ENCODE measurements around the gene IVL.

Gene IVL, protein sequence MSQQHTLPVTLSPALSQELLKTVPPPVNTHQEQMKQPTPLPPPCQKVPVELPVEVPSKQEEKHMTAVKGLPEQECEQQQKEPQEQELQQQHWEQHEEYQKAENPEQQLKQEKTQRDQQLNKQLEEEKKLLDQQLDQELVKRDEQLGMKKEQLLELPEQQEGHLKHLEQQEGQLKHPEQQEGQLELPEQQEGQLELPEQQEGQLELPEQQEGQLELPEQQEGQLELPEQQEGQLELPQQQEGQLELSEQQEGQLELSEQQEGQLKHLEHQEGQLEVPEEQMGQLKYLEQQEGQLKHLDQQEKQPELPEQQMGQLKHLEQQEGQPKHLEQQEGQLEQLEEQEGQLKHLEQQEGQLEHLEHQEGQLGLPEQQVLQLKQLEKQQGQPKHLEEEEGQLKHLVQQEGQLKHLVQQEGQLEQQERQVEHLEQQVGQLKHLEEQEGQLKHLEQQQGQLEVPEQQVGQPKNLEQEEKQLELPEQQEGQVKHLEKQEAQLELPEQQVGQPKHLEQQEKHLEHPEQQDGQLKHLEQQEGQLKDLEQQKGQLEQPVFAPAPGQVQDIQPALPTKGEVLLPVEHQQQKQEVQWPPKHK

DNA sequence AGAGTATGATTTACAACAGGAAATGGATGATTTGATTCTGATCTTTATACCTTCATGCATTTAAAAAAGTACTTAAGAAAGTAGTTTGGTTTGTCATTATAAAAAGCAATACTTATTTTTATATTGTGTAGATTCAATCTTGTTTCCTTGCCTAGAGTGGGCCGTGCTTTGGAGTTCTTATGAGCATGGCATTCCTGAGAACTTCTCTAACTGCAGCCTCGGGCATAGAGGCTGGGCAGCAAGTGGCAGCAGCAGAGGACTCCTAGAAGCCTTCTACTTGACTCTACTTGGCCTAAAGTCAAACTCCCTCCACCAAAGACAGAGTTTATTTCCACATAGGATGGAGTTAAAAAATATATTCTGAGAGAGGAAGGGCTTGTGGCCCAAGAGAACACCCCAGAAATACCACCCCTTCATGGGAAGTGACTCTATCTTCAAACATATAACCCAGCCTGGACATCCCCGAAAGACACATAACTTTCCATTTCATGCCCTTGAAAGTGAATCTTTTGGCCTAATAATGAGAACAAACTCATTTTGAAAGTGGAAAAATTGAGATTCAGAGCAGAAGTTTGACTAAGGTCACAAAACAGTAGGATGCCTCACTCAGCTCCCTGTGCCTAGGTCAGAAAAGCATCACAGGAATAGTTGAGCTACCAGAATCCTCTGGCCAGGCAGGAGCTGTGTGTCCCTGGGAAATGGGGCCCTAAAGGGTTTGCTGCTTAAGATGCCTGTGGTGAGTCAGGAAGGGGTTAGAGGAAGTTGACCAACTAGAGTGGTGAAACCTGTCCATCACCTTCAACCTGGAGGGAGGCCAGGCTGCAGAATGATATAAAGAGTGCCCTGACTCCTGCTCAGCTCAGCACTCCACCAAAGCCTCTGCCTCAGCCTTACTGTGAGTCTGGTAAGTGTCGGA, at the start of gene IVL:
IVL (plus strand) TSS at position 861 of the 916 bp plus-strand sequence. CDS start 1,252 bp downstream, outside the sequence.
- no peak for DNase-seq

DNA sequence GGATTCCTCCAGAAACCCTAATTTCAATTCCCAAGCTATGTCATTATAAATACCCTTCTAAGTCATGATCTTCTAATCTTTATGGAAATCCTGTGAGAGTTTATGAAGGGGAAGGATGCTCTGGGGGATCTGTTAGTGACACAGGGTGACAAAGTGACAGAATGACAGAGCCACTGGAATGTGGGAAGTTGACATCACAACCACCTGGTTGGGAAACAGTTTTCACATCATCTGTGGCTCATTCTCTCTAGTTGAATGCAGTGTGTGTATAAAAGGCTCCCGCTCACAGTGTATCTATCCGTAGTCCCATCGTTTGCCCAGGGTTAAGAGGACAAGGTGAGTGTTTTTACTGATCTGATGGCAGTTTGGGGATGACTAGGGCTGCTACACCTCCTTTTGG, 48.6 kb upstream of the IVL start, which contains the start of gene LCE7A:
LCE7A (plus strand) TSS at position 301 of the 400 bp plus-strand sequence. CDS start 702 bp downstream, outside the sequence.
- no peak for DNase-seq

DNA sequence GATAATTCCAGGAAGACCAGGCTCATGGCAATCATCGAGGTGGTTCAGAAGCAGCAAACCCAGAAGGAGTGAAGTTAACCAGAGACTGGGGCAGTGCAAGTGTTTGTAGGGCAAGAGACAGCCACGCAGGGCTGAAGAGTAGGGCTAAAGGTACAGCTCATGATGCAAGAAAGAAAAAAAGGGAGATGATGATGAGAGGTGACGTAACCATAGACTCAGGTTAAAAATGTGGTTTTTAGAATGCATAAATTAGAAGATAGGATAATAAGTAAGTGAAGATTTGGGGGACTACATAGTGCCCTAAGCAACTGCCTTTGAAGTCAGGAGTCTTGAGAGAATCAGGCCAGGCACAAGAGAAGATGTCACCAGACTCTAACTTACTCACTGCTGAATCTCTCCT, 48.2 kb upstream of the IVL start:
- DNase-seq: no peak

DNA sequence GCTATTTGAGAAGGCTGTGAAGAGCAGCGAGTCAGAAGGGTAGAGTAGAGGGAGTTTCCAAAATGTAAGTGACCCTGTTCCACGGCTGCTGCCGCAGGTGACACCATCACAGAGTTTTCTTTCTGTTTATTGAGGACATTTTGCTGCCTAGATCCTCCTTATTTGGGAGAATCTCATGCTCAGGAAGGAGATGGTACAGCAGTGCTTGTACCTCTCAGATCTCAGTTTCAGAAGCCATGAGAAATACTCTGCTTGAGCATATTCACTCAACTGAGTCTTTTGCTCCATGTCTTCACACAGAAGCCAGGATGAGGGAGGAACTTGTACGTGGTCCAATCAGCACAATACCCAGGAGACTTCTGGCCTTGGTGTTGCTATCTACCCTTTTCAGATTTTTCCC, 47.0 kb upstream of the IVL start:
- no peak for DNase-seq

DNA sequence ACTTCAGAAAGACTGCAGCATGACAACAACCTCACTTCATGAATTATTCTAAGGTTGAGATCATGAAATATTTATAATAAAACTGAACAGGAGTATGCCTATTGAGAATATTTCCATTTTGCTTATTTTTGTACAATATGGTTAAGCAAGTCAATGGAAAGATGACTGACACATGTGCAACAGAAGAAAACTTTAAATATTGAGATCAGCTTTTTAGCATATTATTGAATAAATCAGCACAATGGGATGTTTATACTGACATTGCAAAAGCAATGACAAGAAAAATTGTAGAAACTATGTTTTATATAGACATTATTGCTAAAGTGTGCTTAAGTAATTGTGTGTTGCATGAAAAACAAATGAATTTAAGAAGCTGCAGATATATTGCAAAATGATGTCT, 43.9 kb upstream of the IVL start:
- DNase-seq: no peak

DNA sequence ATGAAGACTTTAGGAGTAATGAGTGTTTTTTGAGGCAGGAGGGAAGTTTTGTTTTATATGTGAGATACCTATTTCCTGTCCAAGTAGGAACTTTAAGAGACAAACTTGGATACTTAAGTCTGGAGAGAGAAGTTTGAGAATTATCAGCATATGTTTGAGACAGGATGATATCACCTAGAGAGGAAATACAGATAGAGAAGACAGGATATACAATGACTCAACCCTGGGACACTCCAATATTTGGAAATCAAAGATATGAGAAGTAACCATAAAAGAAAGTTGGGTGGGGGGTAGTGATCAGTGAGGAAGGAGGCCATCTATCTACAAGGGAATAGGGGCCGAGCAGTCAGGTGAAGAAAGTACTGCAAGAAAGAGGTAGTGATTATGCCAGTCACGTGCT, 42.0 kb upstream of the IVL start:
- no peak for DNase-seq

DNA sequence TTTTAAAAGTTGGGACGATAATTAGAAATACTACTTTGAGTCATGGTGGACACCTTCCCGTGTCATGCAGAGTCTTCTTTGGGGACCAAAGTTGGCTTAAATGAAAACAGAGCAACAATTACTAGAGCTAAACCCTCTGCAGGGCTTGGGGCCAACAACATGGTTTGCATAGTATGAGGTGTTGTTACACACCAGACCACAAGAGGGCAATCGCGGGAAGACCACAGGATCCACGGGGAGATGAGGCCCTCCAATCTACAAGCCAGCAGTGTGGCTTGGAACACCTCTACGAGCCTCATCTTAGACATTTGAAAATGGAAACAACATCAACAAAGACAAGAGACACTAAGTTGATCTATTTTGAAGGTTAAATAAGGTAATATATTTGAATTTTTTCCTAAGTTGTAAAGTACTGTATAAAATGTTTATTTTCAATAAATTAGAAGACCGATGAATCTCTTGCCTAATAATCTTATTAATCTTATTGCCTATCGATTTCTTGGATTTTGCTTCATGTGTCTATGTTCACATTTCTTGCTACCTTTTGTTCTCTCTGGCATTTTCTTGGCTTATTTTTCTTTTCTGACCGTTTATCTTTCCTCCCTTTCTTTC, 38.4 kb upstream of the IVL start:
- DNase-seq: peak; percentile 78

DNA sequence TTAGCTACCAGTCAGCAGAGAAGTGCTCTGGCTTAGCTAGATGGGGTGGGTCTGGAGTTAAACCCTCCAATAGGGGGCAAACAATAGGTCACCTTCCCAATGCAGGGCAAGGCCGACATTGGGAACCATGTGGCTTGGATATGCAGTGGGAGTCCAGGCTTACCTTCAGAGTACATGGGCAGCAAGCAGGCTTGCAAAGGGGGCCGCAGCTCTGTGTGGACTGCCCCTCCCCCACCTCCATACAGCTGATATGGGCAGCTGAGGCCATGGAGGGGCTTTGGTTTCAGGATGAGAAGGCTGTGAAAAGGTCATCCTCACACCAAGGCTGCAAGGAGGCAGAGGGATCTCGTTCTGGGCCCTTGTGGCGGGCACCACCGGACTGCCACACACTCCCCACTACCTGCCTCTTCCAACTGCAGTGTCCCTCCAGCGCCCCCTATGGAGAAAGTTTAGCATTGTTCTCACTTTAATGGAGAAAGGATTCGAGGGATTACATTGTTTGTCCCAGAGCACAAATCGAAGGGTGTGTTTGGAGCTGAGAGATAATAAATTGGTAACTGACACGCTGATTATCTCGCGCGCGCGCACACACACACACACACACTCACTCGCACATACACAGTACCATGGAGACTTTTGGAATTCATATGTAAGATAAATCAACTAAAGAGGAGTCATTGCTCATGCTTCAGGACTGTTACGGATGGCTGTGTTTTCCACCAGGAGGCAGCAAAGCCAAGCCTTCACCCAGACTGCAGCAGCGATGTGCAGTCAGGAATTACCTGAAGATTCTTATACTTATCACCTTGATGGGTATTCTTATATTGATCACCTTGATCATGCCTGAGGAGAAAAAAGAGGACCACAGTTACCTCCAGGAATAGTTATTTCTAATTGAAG, 37.3 kb upstream of the IVL start:
- no peak for DNase-seq

DNA sequence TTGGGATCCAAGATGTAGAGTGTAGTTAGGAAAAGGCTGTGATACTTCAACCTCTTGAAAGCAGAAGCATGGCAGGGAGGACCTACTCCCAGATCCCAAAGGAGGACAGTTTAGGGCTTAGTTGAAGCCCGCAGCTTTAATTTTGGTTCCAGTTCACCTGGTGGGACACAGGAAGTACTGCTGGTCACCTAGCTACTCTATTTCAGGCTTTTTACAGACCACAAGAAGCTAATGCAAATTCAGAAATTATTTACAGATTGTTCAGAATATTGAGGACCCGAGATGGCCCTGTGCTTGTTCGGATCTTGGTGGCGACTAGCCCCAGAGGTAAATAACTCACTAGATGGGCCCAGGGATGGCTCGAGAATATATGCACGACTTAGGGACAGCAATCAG, 36.6 kb upstream of the IVL start:
- no peak for DNase-seq

DNA sequence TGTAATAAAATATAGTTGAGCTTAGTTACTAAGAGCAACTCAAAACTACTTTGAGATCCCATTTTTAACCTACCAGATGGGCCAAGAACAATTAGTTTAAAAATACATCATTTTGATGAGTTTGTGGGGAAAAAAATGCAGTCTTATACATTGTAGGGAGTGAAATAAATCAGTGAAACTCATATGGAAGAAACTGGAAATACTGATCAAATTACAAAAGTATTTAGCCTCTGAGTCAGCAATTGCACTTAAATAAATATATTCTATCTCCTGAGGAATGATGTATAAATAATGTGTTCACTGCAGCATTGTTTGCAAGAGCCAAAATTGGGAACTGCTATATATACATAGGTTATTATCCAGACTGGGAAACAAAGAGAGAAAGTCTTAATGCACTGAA, 34.9 kb upstream of the IVL start:
- no peak for DNase-seq

DNA sequence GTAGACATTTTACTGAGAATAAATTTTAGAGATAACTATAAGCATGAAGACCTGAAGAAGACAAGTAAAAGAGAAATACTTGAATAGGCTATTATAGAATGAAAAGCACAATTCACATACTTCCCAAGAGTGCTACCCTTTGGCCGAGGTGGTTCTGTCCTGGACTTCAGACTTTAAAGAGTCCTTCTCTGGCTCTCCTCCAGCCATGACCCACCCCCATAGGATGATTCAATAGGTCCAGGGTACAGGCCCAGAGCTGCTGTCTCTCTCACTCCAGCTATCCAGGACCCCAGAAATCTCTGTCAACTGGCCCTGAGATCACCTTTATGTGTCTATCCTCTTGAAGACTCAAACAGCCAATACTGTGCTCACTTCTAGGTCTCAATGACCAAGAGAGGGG, 31.5 kb upstream of the IVL start:
- no peak for DNase-seq

DNA sequence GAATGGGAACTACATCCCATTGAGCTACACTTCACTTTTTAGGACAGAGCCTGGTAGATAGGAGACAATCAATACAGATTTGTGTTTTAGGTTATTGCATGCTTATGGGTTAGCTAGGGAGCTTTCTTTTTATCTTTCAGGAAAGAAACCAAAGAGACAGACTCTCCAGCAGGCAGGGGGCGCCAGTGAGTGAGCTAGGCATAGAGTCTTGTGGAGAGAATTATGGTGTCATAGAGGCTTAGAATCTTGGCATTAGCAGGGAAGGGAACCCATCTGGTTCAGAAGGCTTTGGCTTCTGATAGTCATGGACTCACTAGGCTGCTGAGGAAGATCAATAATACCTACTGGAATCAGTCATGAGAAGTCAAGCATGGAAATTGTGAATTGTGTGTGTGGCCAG, 30.3 kb upstream of the IVL start, which contains the start of gene SMCP:
SMCP (plus strand) TSS at position 281 of the 400 bp plus-strand sequence. CDS start 6,101 bp downstream, outside the sequence.
- DNase-seq: no peak

DNA sequence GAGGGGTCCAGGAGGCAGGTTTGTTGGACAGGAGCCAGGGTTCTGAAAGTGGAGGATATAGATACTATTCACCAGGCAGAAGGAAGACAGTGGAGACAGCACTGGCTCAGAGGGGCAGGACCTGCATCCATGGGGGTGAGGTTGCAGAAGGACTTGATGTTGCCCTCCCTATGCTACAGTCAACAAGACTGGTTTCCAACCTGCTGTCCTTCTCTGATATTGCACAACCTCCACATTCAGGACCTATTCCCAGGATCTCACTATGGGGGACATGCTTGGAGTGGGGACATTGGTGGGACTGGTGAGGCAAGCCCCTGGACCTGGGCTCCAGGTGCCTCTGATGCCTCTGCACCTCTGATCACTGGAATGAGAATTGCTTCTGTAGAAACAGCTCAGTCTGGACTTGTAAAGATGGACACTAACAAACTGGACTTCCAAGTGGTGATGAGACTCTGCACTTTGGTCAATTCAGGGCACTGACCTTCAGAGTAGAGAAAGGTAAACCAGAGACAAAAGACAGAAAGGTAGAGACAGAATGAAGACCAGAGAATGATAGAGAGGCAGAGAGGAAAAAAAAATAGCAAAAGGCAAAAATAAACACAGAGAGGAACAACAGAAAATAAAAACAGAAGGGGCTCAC, 28.7 kb upstream of the IVL start:
- no peak for DNase-seq

DNA sequence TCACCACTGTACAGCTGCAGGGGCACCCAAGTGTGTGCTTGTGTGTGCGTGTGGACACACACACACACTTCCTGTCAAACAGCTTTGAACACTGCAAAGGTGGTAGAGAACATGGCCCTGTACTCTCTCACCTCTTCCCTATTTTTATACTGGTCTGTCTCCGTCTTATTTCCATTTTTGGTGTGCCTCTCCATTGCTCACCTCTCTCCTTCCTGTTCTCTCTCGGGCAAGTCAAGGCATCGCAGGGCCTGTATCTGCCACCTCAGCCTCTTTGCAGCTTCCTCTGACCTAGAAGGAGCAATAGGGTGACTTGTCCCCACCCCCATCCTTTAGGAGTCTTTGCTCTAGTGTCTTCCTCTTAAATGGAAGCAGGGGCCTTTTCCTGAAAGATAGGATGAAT, 28.0 kb upstream of the IVL start:
- no peak for DNase-seq

DNA sequence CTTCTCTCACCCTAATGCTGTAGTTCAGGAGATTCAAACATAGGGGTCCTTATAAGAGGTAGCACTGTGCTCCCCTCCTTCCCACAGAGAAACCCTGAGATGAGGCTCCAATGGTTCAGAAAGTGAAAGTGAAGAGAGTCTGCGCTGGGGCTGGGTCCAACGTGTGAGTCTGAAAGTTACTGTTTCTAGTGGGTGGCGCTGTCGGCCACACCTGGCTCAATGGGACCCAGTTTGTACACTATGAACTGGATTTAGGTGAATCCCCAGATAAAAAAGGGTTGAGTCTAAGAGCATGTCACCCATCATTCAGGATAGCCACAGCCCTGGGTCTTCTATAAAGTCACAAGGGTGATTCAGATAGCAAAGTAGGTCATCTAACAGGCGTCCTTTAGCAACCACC, 27.4 kb upstream of the IVL start:
- no peak for DNase-seq

DNA sequence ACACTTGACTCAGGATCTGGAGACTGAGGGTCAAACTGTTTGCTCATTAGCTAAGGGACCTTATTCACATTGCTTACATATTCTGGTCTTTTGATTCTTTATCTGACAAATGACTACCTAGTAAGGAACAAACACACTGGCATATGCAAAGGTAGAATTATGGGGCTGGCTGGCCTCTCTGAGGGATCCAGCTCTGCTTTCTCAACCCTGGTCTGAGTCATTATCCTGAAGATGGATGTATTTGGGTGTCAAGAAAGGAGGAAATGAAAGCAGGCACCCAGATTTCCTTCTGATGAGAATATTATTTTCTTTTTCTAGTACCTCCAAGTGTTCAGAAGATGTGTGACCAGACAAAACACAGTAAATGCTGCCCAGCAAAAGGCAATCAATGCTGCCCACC, 24.3 kb upstream of the IVL start:
- DNase-seq: no peak

DNA sequence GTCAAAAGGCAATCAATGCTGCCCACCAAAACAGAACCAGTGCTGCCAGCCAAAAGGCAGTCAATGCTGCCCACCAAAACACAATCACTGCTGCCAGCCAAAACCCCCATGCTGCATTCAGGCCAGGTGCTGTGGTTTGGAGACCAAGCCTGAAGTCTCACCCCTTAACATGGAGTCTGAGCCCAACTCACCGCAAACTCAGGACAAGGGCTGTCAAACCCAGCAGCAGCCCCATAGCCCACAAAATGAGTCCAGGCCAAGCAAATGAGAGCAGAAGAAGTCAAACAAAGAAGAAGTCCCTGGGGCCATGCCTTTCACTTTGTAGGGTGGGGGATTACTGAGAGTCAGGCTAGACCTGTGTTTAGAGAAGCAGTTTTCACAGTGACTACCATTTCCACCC, 23.8 kb upstream of the IVL start:
- no peak for DNase-seq

DNA sequence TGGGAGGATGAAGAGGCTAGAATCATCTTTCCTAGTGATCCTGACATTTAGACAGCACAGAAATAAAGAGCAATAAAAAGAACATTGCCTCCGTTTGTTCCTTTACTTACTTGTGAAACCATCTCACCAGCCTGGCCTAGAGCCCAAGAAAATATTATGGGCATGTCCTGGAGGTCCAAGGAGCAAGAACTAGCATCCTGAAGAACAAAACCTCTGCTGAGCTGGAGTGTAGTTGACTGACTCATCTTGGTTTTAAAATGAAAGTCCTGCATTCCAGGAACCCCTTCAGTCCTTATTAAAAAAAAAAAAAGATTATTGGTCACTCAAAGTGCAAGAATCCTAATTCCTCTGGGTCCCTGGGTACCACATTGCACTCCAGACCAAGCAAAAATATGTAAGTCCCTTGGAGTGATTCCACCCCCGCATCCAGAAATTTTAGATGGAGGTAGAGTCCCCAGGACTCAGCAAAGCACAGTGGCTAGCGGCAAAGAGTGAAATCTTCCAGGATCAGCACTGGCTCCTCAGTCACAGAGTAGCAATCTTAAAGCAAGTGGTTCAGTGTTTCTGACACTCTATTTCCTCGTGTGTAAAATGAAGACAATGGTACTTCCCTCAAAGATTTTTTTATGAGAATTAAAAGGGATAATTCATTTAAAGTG, 23.3 kb upstream of the IVL start:
- no peak for DNase-seq

DNA sequence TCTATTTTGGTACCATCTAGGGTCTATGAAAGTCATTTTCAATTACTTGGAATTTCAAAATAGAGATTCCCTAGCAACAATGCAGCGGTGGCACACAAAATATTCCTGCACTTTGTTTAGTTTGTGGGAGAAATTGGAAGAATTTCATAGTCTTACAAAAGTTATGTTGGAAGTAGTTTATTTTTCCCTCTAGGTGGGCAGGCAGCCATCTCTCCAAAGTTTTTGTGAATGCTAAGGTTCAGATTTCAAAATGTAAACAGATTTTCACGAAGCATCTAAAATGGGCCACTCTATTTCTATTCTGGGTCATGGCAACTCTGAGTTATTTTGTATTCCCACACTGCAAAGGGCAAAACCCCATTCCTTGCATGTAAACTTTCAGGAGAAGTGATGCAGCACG, 22.3 kb upstream of the IVL start:
- DNase-seq: no peak

DNA sequence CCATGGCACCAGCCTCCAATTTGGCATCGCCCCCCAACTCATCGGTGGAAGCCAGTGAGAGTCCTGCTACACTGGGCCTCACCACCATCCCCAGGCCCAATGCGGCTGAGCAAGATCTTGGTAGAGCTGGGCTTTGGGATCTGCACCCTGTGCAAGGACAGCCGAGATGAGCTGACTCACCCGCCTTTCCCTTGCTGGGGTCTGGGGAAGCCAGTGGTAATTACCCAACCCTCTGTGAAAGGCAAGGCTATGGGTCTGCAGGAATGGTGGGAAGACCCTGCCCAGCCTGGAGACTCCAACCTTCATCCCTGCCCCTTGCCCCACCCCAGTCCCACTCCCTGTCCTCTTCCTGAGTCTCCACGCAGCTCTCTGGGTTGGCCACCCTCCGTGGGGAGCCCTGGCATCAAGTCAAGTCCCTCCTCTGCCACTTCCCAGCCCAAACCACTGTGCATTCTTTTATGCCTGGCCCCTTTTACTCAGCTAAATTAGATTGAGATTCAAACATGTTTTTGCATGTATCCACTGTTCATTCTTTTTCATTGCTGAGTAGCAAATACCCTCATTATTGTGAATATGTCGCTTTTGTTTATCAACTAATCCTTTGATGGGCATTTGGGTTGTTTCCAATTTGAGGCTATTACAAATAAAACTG, 21.5 kb upstream of the IVL start:
- DNase-seq: no peak
